Measurements from ENCODE around the gene H6PD.

DNA sequence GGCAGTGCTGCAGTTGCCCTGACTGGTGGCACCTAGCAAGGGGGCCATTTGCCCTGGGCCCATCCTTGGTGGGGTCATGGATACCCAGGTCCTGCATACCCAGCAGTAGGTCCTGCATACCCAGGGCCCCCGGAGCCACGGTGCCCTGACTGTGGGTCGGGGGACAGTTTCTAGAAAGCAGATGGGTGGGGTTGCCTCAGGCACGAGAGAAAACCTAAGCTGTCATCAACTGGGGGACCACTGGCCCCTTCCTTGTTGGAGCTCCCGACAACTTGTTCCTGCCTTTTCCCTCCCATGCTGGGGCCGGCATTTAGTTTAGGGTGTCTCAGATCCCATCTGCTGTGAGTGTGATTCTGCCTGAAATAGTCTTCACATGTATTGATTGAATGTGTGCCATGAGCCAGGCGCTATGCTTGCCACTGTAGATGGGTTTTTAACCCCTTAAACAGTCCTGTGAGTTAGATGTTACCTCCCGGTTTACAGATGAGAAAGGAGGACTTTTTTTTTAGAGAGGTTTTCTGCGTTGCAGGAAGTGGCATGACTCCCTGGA is 73.7 kb downstream of the H6PD start:
- TF ChIP-seq CTCF (IDR thresholded peaks at IDR 0.05; ENCODE audit: low read depth, low read length, missing input control) (no peak), YY1 (IDR thresholded peaks at IDR 0.05) (no peak), ZBTB33 (IDR thresholded peaks at IDR 0.05) (no peak), JUND (IDR thresholded peaks at IDR 0.05) (no peak), FOXA1 (IDR thresholded peaks at IDR 0.05) (no peak), RXRA (IDR thresholded peaks at IDR 0.05) (no peak), RAD21 (IDR thresholded peaks at IDR 0.05) (no peak), EGR1 (IDR thresholded peaks at IDR 0.05; ENCODE audit: low read depth in 2 of 2) (no peak), HNF4G (IDR thresholded peaks at IDR 0.05) (no peak), TAF1 (conservative IDR thresholded peaks at IDR 0.05) (no peak)
- TF ChIP-seq, protein P1, sequence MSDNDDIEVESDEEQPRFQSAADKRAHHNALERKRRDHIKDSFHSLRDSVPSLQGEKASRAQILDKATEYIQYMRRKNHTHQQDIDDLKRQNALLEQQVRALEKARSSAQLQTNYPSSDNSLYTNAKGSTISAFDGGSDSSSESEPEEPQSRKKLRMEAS (IDR thresholded peaks at IDR 0.05), result no peak
- TF ChIP-seq, protein P2, sequence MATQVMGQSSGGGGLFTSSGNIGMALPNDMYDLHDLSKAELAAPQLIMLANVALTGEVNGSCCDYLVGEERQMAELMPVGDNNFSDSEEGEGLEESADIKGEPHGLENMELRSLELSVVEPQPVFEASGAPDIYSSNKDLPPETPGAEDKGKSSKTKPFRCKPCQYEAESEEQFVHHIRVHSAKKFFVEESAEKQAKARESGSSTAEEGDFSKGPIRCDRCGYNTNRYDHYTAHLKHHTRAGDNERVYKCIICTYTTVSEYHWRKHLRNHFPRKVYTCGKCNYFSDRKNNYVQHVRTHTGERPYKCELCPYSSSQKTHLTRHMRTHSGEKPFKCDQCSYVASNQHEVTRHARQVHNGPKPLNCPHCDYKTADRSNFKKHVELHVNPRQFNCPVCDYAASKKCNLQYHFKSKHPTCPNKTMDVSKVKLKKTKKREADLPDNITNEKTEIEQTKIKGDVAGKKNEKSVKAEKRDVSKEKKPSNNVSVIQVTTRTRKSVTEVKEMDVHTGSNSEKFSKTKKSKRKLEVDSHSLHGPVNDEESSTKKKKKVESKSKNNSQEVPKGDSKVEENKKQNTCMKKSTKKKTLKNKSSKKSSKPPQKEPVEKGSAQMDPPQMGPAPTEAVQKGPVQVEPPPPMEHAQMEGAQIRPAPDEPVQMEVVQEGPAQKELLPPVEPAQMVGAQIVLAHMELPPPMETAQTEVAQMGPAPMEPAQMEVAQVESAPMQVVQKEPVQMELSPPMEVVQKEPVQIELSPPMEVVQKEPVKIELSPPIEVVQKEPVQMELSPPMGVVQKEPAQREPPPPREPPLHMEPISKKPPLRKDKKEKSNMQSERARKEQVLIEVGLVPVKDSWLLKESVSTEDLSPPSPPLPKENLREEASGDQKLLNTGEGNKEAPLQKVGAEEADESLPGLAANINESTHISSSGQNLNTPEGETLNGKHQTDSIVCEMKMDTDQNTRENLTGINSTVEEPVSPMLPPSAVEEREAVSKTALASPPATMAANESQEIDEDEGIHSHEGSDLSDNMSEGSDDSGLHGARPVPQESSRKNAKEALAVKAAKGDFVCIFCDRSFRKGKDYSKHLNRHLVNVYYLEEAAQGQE (IDR thresholded peaks at IDR 0.05), result no peak
- TF ChIP-seq, protein P3, sequence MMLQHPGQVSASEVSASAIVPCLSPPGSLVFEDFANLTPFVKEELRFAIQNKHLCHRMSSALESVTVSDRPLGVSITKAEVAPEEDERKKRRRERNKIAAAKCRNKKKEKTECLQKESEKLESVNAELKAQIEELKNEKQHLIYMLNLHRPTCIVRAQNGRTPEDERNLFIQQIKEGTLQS (IDR thresholded peaks at IDR 0.05), result no peak

All from liver (tissue), 3 donors.